Activated T-helper 1 cell treated with anti-CD3 and anti-CD28 coated beads, Interleukin-2, amount 50 U/mL, for 16 hours (primary cell): ENCODE data around the gene SLC25A36.
"Not testable (repeated sequence)": the region's sequence is repeated elsewhere in the genome, so short reads cannot be mapped to it uniquely, and the experiment has no call there.

ENCODE experiments used
- DNase-seq, 2 donors: peaks; one replicate each; pipeline ENCODE4 v3.0.0-alpha.2; 2020; ENCODE audit warnings: low read depth in 1 of 2, low spot score in 1 of 2

The SLC25A36 gene

GRCh38 chr3:140931016-140931454, 10.6 kb upstream of the SLC25A36 start:
- no peak for DNase-seq

DNA sequence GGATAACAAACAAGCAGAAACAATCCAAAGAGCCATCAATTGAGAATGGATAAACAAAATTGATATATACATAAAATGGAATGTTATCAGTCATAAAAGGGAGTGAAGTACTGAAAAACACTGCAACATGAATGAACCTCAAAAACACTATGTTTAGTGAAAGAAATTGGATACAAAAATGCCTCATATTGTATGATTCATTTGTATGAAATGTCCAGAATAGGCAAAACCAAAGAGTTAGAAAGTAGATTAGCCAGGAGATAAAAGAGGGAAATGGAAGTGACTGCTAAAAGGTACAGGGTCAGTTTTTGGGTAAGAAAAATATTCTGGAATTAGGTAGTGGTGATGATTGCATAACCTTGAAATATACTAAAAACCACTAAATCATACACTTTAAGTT, 9.8 kb upstream of the SLC25A36 start:
- DNase-seq = no peak

DNA sequence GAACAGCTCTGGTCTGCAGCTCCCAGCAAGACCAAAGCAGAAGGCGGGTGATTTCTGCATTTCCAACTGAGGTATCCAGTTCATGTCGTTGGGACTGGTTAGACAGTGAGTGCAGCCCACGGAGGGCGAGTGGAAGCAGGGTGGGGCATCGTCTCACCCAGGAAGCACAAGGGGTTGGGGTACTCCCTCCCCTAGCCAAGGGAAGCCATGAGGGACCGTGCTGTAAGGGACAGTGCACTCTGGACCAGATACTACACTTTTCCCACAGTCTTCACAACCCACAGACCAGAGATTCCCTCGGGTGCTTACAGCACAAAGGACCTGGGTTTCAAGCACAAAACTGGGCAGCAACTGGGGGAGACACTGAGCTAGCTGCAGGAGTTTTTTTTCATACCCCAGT, 8.5 kb upstream of the SLC25A36 start:
- no peak for DNase-seq

DNA sequence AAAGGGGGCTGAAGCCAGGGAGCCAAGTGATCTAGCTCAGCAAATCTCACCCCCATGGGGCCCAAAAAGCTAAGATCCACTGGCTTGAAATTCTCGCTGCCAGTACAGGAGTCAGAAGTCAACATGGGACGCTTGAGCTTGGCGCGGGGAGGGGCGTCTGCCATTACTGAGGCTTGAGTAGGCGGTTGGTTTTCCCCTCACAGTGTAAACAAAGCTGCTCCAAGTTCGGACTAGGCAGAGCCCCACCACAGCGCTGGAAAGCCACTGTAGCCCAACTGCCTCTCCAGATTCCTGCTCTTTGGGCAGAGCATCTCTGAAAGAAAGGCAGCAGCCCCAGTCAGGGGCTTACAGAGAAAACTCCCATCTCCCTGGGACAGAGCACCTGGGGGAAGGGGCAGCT, 8.1 kb upstream of the SLC25A36 start:
- no peak for DNase-seq

GRCh38 chr3:140939305-140939704, 2.3 kb upstream of the SLC25A36 start:
- DNase-seq = not testable (repeated sequence)

DNA sequence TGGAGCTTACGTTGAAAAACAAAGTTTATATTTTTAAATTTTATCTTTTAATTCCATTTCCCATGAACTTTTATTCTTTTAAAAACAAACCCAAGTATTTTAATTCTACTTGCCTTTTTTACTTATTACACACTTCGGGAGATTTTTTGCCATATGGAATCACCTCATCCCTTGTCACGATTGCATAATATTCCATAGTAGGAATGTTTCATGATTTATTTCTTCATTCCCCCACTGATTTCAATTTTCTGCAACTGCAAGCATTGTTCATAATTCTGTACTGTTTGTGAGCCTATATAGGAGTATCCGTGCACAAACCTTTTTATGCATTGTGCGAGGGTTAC, 574 bp upstream of the SLC25A36 start:
- no peak for DNase-seq

DNA sequence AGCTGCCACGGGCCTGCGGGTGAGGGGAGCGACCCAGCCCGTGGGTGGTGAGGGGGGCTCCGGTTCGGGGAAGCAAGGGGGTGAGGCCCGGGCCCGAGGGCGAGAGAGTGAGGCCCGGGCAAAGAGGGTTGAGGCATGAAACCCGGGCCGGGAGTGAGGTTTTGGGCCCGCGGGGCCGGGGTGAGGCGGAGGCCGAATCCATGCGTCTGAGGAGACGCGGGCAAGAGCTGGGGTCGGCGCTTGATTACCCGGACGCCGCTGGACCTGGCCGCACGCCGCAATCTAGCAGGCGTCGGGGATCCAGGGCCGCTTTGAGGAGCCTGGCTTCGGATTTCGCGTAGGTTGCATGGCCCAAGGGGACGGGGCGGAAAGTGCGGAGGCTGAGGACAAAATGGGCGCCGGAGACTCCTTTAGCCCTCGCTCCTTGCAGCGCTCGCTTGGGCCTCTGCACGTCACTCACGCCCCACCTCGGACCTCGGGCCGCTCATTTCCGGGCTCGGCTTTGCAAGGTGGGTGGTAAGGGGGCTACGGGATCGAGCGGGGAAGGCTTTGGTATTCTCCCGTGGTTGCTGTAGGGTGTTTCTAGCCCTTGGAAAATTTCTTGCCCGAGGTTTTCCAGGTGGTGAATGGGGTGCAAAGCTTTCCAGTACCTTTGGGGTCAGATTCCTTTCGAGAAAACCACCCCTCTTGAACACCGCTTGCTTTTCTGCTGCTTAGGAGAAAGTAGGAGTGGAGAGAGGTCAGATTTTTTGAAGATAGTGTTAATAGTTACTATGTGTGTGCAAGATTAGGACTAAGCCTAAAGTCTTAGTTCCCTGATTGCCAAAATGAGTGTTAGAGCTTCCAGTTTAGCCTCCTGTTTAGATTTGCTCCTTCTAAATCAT, 827 bp downstream of the SLC25A36 start:
- peak in 1 of 2 donors; percentile 27 for DNase-seq

GRCh38 chr3:140943781-140944552, 2.3 kb downstream of the SLC25A36 start:
- no peak for DNase-seq

DNA sequence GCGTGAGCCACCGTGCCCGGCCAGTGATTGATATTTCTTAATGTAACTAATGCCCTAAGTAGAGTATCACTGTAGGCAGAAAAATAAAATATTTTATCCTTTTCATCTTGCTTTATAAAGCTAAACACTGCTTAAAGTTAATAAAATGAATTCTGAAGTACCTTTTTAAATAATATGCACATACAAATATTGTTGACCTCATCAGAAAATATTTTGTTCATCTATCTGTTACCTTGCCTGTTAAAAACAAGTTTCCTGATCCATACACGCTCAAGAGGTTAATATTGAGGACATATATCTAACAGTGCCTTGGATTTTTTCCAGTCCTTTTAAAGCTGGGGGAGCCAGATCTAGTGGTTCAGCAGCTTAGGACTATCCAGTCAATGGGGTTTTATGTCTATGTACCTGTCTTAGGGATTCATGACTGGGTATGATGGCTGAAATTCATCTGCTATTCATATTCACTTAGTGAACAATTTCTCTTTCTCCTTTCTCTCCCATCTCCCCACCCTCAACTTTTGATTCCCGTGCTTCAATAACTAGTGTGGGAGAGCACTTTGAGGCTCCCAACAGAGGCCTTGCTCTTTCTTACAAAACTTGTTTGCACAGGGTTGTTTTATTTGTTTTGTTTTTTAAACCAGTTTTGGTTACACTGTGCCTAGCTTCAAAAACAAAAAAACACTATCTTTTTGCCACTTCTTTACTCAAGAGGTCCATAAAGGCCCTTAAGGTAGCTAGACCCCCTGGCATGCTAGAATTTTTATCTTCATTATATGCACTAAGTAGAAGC, 7.0 kb downstream of the SLC25A36 start:
- no peak for DNase-seq

GRCh38 chr3:140950144-140950543, 8.5 kb downstream of the SLC25A36 start:
- DNase-seq = no peak

- DNase-seq = no peak
Observed at GRCh38 chr3:140950863-140951262, 9.2 kb downstream of the SLC25A36 start.

GRCh38 chr3:140951750-140952149, 10.1 kb downstream of the SLC25A36 start:
- not testable (repeated sequence) for DNase-seq

DNA sequence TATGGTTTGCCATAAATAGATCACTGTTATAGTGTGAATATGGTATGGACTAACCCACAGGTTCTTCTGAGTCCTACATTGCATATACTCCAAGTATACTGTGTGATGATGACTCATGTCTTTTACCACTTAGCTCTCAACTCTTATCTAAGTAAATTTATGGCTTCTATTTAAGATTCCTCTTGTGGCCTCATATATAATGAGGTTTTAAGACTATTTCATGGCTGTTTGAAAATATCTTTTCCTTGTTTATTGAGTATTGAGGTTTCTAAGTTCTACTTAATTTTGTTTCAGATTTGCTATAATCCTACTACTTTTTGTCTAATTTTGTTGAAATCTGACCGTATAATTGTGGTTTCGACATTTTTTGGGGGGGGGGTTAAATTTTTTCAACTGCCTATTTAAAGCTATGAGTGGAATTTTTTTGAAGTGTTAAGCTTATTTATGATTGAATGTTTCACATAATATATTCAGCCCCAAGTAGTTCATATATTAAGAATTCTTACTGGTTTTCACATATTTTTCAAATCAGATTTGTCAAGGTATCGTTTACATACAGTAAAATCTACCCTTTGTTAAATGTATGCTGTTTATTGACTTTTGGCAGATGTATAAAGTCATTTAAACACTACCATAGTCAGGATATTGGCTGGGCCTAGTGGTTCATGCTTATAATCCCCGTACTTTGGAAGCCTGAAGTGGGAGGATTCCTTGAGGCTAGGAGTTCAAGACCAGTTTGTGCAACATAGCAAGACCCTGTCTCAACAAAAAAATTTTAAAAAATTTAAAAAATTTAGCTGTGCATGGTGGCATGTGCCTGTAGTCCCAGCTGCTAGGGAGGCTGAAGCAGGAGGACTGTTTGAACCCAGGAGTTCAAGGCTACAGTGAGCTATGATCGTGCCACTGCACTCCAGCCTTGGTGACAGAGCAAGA, 11.7 kb downstream of the SLC25A36 start:
- no peak for DNase-seq

- no peak for DNase-seq
Observed at GRCh38 chr3:140954576-140954975, 12.9 kb downstream of the SLC25A36 start.

DNA sequence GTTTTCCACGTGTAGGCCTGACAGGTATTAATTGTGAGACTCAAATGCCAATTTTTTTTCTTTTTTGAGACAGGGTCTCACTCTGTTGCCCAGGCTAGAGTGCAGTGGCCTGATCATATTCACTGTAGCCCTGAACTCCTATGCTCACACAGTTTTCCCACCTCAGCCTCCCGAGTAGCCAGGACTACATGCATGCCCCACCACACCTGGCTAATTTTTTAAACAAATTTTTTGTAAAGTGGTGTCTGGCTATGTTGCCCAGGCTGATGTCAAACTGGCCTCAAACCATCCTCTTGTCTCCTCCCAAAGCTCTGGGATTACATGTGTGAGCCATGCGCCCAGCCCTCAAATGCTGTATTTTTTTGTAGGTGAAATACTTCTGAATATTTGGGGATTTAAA, 14.0 kb downstream of the SLC25A36 start:
- DNase-seq = no peak

DNA sequence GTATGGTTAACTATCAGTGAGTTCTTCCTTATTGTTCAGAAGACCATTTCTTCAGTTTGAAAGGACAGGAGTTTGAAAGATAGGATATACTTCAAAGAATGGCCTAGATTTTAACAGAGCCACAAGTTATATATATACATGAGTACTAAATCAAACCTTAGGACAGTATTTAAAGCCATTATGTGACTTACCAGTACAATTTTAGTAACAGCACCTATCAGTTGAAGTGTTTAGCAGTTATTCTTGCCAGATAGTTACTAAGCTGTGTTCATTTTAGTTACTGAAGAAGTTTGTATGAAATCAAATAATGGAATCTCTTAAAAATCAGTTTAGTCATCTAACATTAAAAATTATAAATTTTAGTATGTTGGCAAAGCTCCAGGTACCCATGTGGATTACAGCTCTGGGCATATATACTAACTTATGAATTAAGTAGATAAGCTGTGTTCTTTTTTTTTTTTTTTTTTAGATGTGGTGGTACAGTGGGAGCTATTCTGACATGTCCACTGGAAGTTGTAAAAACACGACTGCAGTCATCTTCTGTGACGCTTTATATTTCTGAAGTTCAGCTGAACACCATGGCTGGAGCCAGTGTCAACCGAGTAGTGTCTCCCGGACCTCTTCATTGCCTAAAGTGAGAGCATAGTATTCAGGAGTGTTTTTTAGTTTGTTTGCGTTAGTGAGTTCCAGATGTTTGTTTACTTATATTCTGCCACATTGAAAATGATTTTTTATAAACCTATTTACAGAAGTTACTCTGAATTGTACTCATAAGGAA, 14.6 kb downstream of the SLC25A36 start:
- DNase-seq = no peak

DNA sequence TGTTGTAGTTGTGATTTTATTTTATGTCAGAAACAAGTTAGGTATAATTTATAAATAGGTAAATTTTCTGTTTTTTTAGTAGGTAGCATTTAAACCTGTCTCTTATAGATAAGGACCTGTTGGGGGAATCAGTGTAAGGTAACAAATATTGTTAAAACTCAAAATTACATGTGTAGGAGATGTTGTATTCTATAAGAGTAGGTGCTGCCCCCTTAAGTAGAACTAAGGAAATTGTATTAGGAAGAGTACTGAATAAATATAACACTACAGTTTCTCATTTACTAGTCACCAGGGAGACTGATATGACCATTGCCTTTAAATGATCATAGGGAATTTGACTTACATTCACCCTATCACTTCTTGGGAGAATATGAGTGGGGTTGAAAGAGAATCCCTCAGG, 31.2 kb downstream of the SLC25A36 start:
- DNase-seq = no peak

GRCh38 chr3:140974900-140975299, 33.3 kb downstream of the SLC25A36 start:
- DNase-seq = no peak

DNA sequence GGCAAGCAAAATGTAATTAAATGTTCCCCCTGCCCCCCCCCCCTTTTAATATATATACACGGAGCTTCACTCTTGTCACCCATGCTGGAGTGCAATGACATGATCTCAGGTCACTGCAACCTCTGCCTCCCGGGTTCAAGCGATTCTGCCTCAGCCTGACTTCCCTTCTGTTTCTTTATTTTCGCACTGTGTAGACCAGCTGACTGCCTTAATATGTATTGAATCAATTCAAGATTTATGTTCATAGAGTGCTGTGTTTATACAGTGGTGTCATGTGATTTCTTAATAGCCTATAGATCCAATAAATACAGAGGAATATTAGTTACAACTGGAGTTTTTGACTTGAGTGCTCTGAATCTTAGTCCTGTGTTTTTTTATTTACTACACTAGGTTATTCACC, 39.0 kb downstream of the SLC25A36 start:
- no peak for DNase-seq

DNA sequence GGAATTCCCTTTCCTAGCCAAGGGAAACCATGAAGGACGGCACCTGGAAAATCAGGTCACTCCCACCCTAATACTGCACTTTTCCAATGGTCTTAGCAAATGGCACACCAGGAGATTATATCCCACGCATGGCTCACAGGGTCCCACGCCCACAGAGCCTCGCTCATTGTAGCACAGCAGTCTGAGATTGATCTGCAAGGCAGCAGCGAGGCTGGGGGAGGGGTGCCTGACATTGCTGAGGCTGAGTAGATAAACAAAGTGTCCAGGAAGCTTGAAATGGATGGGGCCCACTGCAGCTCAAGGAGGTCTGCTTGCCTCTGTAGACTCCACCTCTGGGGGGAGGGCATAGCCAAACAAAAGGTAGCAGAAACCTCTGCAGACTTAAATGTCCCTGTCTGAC, 46.2 kb downstream of the SLC25A36 start:
- not testable (repeated sequence) for DNase-seq
